Sigmoid colon (tissue), 4 donors: ENCODE data around the gene MYO18B.

Experiments used
- CTCF ChIP-seq, 4 experiments: fragments of 450-650 bp in 3 of 4; fragments of 200-600 bp in 1 of 4; IDR thresholded peaks; one replicate each; pipeline ENCODE4 v1.5.1; 2016 to 2019; ENCODE audit warnings: antibody characterized with exemption in 4 of 4, mild to moderate bottlenecking in 3 of 4, moderate library complexity in 2 of 4
- EP300 ChIP-seq, 4 donors: sonication (generic); formaldehyde crosslinking; IDR thresholded peaks; one replicate each; pipeline ENCODE4 v1.6.1; 2017; ENCODE audit warnings: antibody characterized with exemption in 4 of 4
- POLR2A ChIP-seq, 2 donors: fragments of 450-650 bp; IDR thresholded peaks; one replicate each; pipeline ENCODE4 v1.6.1; 2016; ENCODE audit warnings: antibody characterized with exemption in 2 of 2, mild to moderate bottlenecking in 2 of 2, moderate library complexity in 2 of 2

- TF ChIP-seq CTCF (IDR thresholded peaks at IDR 0.05) (no peak), POLR2A (IDR thresholded peaks at IDR 0.05) (no peak), EP300 (IDR thresholded peaks at IDR 0.05) (no peak)
Measured at GRCh38 chr22:25833091-25833490, 91.1 kb downstream of the MYO18B start.
